K562 (cell line): ENCODE results near the gene IL9. TPM values are rescaled to one million over a fixed set of nuclear protein-coding genes. Genes with fewer than 3 reads are reported as not detected.

Experiments used
- PTBP1 ChIP-seq: fragments of 200-400 bp; formaldehyde crosslinking; IDR thresholded peaks from 2 replicates; pipeline ENCODE4 v1.6.1; 2017; ENCODE audit warnings: low read depth, low read length
- TAF15 ChIP-seq: fragments of 200-400 bp; formaldehyde crosslinking; IDR thresholded peaks from 2 replicates; pipeline ENCODE4 v1.6.1; 2017; ENCODE audit warnings: mild to moderate bottlenecking, low read depth, low read length, moderate library complexity
- TAF9B ChIP-seq: fragments of 450-650 bp; IDR thresholded peaks from 2 replicates; pipeline ENCODE4 v1.6.1; 2018; ENCODE audit warnings: mild to moderate bottlenecking; ENCODE audit not compliant: partially characterized antibody
- ZNF316 ChIP-seq: fragments of 450-650 bp; IDR thresholded peaks from 2 replicates; pipeline ENCODE4 v1.6.1; 2016
- ZNF77 ChIP-seq: fragments of 250-450 bp; sonication (Bioruptor Pico); IDR thresholded peaks from 2 replicates; pipeline ENCODE4 v1.5.0; 2020
- polyA plus RNA-seq, 8 experiments: library from polyadenylated mRNA; depleted of rRNA in 4 of 8; stranded (reverse) in 5 of 8; unstranded in 3 of 8; fragments of >200 nt; fragmentation: Nextera tagmentation in 2 of 8; fragmentation: Illumina TruSeq in 1 of 8; extraction: Ambion mirVana in 2 of 8; extraction: Trizol in 1 of 8; gene quantifications; 2 replicates each; pipeline versions ENCODE4 v1.2.1 to v1.2.3, GENCODE V29; 2011 to 2014; ENCODE audit warnings: inconsistent platforms in 1 of 8, missing spikeins in 1 of 8
- total RNA-seq, 7 experiments: library from RNA; depleted of rRNA in 6 of 7; stranded (reverse); fragments of >200 nt in 6 of 7; fragmentation: Illumina TruSeq in 2 of 7; extraction: Trizol in 2 of 7; gene quantifications; 2 replicates each; pipeline versions ENCODE4 v1.2.1 to v1.2.3, GENCODE V29; 2011 to 2021; ENCODE audit warnings: low replicate concordance in 1 of 7
- TF ChIP-seq, protein P1 (sequence below): fragments of 200-600 bp; sonication (generic); IDR thresholded peaks from one replicate; pipeline ENCODE4 v1.6.1; 2012; ENCODE audit warnings: mild to moderate bottlenecking, low read depth, low read length, inconsistent platforms
- TF ChIP-seq, protein P2 (sequence below): fragments of 250-450 bp; sonication (Bioruptor Pico); IDR thresholded peaks from 2 replicates; pipeline ENCODE4 v1.5.0; 2021

IL9 gene
- total and polyA plus RNA-seq, 9 of the 15 experiments (the other 6 are each of a cell fraction or from before 2014, with no cell fraction given): not detected

DNA sequence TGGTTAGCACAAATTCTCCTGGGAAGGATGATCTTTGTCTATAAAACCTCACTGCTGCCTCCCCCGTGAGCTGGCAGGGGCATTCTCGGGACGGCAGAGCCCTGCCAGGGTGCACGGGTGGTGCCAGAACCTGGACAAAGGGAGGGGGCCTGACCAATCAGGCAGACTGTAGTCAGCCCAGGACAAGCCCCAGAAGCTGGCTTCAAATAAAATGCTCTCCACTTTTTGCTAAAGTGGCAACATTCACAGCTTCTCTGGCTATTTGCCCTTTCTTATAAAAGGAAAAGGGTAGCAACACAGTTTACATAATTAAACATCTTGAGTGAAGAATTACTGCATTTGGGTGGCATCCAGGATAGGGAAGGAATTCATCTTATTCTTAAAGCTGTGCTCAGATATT is 14.4 kb downstream of the IL9 start (continued):
- TF ChIP-seq, protein P1, sequence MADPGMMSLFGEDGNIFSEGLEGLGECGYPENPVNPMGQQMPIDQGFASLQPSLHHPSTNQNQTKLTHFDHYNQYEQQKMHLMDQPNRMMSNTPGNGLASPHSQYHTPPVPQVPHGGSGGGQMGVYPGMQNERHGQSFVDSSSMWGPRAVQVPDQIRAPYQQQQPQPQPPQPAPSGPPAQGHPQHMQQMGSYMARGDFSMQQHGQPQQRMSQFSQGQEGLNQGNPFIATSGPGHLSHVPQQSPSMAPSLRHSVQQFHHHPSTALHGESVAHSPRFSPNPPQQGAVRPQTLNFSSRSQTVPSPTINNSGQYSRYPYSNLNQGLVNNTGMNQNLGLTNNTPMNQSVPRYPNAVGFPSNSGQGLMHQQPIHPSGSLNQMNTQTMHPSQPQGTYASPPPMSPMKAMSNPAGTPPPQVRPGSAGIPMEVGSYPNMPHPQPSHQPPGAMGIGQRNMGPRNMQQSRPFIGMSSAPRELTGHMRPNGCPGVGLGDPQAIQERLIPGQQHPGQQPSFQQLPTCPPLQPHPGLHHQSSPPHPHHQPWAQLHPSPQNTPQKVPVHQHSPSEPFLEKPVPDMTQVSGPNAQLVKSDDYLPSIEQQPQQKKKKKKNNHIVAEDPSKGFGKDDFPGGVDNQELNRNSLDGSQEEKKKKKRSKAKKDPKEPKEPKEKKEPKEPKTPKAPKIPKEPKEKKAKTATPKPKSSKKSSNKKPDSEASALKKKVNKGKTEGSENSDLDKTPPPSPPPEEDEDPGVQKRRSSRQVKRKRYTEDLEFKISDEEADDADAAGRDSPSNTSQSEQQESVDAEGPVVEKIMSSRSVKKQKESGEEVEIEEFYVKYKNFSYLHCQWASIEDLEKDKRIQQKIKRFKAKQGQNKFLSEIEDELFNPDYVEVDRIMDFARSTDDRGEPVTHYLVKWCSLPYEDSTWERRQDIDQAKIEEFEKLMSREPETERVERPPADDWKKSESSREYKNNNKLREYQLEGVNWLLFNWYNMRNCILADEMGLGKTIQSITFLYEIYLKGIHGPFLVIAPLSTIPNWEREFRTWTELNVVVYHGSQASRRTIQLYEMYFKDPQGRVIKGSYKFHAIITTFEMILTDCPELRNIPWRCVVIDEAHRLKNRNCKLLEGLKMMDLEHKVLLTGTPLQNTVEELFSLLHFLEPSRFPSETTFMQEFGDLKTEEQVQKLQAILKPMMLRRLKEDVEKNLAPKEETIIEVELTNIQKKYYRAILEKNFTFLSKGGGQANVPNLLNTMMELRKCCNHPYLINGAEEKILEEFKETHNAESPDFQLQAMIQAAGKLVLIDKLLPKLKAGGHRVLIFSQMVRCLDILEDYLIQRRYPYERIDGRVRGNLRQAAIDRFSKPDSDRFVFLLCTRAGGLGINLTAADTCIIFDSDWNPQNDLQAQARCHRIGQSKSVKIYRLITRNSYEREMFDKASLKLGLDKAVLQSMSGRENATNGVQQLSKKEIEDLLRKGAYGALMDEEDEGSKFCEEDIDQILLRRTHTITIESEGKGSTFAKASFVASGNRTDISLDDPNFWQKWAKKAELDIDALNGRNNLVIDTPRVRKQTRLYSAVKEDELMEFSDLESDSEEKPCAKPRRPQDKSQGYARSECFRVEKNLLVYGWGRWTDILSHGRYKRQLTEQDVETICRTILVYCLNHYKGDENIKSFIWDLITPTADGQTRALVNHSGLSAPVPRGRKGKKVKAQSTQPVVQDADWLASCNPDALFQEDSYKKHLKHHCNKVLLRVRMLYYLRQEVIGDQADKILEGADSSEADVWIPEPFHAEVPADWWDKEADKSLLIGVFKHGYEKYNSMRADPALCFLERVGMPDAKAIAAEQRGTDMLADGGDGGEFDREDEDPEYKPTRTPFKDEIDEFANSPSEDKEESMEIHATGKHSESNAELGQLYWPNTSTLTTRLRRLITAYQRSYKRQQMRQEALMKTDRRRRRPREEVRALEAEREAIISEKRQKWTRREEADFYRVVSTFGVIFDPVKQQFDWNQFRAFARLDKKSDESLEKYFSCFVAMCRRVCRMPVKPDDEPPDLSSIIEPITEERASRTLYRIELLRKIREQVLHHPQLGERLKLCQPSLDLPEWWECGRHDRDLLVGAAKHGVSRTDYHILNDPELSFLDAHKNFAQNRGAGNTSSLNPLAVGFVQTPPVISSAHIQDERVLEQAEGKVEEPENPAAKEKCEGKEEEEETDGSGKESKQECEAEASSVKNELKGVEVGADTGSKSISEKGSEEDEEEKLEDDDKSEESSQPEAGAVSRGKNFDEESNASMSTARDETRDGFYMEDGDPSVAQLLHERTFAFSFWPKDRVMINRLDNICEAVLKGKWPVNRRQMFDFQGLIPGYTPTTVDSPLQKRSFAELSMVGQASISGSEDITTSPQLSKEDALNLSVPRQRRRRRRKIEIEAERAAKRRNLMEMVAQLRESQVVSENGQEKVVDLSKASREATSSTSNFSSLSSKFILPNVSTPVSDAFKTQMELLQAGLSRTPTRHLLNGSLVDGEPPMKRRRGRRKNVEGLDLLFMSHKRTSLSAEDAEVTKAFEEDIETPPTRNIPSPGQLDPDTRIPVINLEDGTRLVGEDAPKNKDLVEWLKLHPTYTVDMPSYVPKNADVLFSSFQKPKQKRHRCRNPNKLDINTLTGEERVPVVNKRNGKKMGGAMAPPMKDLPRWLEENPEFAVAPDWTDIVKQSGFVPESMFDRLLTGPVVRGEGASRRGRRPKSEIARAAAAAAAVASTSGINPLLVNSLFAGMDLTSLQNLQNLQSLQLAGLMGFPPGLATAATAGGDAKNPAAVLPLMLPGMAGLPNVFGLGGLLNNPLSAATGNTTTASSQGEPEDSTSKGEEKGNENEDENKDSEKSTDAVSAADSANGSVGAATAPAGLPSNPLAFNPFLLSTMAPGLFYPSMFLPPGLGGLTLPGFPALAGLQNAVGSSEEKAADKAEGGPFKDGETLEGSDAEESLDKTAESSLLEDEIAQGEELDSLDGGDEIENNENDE: no peak
- no peak for TF ChIP-seq TAF9B
- TF ChIP-seq TAF15: no peak
- no peak for TF ChIP-seq PTBP1
- no peak for TF ChIP-seq ZNF316
- TF ChIP-seq, protein P2, sequence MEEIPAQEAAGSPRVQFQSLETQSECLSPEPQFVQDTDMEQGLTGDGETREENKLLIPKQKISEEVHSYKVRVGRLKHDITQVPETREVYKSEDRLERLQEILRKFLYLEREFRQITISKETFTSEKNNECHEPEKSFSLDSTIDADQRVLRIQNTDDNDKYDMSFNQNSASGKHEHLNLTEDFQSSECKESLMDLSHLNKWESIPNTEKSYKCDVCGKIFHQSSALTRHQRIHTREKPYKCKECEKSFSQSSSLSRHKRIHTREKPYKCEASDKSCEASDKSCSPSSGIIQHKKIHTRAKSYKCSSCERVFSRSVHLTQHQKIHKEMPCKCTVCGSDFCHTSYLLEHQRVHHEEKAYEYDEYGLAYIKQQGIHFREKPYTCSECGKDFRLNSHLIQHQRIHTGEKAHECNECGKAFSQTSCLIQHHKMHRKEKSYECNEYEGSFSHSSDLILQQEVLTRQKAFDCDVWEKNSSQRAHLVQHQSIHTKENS: no peak
- TF ChIP-seq ZNF77 (CRISPR knock-in tag): no peak
